Skeletal muscle satellite cell (primary cell): Measurements from ENCODE around the gene SPECC1.
"Not testable (repeated sequence)": the region's sequence is repeated elsewhere in the genome, so short reads cannot be mapped to it uniquely, and the experiment has no call there.

Experiments used
- H3K27me3 ChIP-seq: 2 replicates; pipeline ENCODE4 v1.7.0; 2013; ENCODE audit warnings: low read length; ENCODE audit not compliant: control insufficient read depth, insufficient read depth
- H3K36me3 ChIP-seq: 2 replicates; pipeline ENCODE4 v1.7.0; 2013; ENCODE audit warnings: mild to moderate bottlenecking, control low read depth, low read length; ENCODE audit not compliant: insufficient read depth
- H3K4me1 ChIP-seq: 2 replicates; pipeline ENCODE4 v1.7.0; 2013; ENCODE audit warnings: low read length; ENCODE audit not compliant: control insufficient read depth, insufficient read depth
- H3K4me2 ChIP-seq: 2 replicates; pipeline ENCODE4 v1.7.0; 2013; ENCODE audit warnings: mild to moderate bottlenecking, low read length
- H3K4me3 ChIP-seq: 2 replicates; pipeline ENCODE4 v1.7.0; 2013; ENCODE audit warnings: low read length
- H3K9ac ChIP-seq: 2 replicates; pipeline ENCODE4 v1.7.0; 2013; ENCODE audit warnings: mild to moderate bottlenecking, low read depth, low read length, moderate library complexity
- H3K9me3 ChIP-seq: replicated peaks from 2 replicates; pipeline ENCODE4 v1.7.0; 2013; ENCODE audit warnings: mild to moderate bottlenecking, control low read depth, low read length

Gene SPECC1

DNA sequence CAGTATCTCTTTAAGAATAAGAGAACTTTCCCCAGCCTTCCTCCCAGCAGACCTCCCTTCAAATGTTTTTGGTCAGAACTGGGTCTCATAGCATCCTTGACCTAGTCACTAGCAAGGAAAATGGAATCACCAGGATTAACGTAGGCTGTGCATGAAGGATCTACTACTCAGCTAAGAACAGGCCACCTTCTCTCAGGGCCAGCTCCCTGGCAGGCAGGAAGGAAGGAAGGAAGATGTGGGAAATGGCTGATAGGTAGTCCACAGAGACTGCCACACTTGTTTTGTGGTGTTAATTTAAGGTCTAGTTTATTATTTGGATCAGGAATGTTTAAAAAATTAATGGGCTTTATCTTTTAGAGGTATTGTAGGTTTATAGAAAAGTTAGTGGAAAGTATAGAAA is 136.4 kb downstream of the SPECC1 start:
- H3K9ac ChIP-seq: no peak overlapping the region
- no peak overlapping the region for H3K4me3 ChIP-seq
- H3K4me1 ChIP-seq: no peaks in the 10 kb centered on the region
- H3K9me3 ChIP-seq: no peaks in the 10 kb centered on the region
- no peak overlapping the region for H3K4me2 ChIP-seq
- H3K36me3 ChIP-seq: no peaks in the 10 kb centered on the region
- peaks cover 14% of the 10 kb centered on the region for H3K27me3 ChIP-seq

DNA sequence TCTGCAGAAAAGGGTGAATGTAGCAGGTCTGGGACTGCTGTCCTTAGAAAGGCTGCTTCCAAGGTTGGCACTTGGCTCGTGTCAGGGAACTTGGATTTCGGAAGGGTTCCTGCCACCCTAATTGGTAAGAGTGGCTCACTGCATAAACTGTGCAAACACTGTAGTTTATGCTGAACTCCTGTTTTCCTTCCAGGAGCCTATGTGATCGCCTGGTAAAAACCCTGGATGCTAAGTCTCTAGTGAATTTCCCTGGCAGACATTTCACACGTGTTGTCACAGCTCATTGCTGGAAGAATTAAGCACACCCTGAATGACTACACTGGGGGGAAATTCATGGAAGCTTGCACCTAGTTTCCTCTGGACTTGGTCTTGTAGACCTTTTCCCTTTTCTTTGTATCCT is 140.1 kb downstream of the SPECC1 start:
- Histone ChIP-seq H3K4me1 (no peaks in the 10 kb centered on the region), H3K27me3 (peaks cover 20% of the 10 kb centered on the region), H3K4me3 (no peak overlapping the region), H3K36me3 (no peaks in the 10 kb centered on the region), H3K4me2 (no peak overlapping the region), H3K9ac (no peak overlapping the region), H3K9me3 (no peaks in the 10 kb centered on the region)

DNA sequence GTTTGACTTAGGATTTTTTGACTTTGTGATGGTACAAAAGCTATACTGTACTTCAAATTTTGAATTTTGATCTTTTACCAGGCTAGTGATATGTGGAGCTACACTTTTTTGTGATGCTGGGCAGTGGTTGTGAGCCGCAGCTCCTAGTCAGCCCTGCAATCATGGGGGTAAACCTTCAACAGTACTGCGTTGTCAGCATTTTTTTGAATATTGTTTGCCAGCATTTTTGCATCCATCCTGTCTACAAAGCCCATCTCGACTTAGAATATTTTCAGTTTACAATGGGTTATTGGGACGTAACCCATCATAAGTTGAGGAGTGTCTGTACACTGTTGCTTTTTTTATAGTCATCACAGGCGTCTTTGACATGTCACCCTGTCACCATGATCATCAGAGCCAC is 142.0 kb downstream of the SPECC1 start:
- peaks cover 5% of the 10 kb centered on the region for H3K4me1 ChIP-seq
- no peak overlapping the region for H3K4me3 ChIP-seq
- H3K9ac ChIP-seq: no peak overlapping the region
- H3K4me2 ChIP-seq: no peak overlapping the region
- peaks cover 14% of the 10 kb centered on the region for H3K27me3 ChIP-seq
- no peaks in the 10 kb centered on the region for H3K36me3 ChIP-seq
- H3K9me3 ChIP-seq: no peaks in the 10 kb centered on the region

DNA sequence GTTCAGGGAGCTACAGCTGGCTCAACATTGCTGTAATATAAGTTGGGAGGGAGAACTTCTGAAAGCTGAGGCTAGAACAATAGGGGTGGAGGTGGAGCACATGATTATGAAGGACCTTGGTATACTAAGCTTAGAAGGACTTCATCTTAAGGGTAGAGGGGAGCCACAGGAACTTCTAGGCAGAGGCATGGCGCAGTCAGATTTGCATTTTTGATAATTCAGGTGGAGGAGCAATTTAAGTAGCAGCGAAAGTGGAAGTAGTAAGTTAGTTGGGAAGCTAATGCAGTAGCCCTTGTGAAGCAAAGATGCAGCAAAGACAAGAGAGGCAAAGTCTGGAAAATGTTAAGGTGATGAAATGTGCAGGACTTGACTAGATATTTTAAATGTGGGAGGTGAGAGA is 144.1 kb downstream of the SPECC1 start:
- peaks cover 14% of the 10 kb centered on the region for H3K27me3 ChIP-seq
- no peak overlapping the region for H3K9ac ChIP-seq
- H3K4me3 ChIP-seq: no peak overlapping the region
- no peaks in the 10 kb centered on the region for H3K9me3 ChIP-seq
- peaks cover 11% of the 10 kb centered on the region for H3K4me1 ChIP-seq
- H3K36me3 ChIP-seq: no peaks in the 10 kb centered on the region
- no peak overlapping the region for H3K4me2 ChIP-seq

DNA sequence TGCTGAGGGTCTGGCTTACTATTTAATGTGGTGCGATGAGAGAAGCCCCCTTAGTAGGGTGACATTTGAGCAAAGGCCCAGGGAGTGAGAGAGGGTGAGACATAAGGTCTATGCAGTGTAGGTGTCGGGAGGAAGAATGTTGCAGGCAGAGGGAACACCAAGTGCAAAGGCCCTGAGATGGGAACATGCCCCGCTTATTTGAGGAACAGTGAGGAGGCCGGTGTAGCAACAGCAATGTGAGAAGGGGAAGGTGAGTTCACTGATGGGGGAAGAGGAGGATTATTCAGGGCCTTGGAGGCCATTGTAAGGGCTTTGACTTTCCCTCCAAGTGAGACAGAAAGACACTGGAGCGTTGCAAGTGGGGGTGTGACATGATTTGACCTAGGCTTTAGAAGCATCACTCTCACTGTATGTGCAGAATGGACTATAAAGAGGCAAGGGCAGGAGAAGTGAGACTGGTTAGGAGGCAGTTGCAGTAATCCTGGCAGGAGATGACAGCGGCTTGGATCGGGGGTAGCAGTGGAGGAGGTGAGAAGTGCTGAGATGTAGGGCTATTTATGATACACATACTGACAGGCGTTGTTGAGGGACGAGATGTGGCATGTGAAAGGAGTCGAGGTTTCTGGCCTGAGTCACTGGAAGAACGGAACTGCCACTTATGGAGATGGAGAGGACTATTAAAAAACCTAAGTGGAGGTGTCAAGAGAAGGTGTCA is 145.3 kb downstream of the SPECC1 start:
- Histone ChIP-seq H3K4me2 (no peak overlapping the region), H3K4me3 (no peak overlapping the region), H3K4me1 (peaks cover 11% of the 10 kb centered on the region), H3K9me3 (no peaks in the 10 kb centered on the region), H3K36me3 (no peaks in the 10 kb centered on the region), H3K27me3 (peaks cover 9% of the 10 kb centered on the region), H3K9ac (no peak overlapping the region)

DNA sequence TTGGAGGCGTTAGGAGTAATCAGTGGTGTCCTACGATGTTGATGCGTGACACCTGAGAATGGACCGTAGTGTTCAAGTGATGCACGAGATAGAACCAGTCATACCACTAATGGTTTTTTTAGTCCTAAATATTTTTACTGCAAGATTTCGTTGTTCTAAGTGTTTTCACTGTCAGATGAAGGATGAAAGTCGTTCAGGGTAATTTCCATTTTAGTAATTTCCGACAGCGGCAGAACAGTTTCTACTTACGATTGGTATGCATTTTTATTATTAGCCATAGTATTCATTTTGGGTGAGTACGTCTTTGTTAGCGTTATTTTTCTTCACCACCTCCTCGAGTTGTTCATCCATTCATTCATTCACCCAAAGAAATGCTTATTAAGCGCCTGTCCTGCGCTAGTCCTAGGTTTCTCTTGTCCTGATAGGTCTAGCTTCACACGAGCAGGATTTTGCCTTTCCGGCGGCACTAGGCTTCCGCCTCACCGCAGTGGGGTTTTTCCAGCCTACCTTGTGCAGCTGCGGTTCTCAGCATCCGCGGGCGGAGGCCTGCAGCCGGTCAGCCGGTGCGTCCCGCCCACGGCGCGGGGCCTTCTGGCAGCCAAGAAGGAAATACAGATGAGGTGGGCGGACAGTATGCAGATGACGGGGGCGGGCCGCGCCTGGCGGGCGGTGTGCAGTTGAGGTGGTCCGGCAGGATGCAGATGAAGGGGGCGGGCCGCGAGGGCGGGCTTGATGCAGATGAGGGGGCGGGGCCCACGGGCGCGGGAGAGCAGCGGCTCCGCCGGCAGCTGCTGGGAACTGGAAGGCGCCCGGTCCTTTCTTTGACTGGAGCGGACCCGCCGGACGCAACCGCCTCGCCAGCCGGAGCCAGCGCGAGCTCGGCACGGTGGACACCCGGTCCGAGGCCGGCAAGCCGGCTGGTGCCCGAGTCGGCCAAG is 146.4 kb downstream of the SPECC1 start:
- Histone ChIP-seq H3K4me3 (peak overlapping the region; percentile 85), H3K27me3 (peaks cover 6% of the 10 kb centered on the region), H3K9me3 (no peaks in the 10 kb centered on the region), H3K36me3 (no peaks in the 10 kb centered on the region), H3K9ac (peak overlapping the region; percentile 83), H3K4me1 (peaks cover 11% of the 10 kb centered on the region), H3K4me2 (peak overlapping the region; percentile 99)

DNA sequence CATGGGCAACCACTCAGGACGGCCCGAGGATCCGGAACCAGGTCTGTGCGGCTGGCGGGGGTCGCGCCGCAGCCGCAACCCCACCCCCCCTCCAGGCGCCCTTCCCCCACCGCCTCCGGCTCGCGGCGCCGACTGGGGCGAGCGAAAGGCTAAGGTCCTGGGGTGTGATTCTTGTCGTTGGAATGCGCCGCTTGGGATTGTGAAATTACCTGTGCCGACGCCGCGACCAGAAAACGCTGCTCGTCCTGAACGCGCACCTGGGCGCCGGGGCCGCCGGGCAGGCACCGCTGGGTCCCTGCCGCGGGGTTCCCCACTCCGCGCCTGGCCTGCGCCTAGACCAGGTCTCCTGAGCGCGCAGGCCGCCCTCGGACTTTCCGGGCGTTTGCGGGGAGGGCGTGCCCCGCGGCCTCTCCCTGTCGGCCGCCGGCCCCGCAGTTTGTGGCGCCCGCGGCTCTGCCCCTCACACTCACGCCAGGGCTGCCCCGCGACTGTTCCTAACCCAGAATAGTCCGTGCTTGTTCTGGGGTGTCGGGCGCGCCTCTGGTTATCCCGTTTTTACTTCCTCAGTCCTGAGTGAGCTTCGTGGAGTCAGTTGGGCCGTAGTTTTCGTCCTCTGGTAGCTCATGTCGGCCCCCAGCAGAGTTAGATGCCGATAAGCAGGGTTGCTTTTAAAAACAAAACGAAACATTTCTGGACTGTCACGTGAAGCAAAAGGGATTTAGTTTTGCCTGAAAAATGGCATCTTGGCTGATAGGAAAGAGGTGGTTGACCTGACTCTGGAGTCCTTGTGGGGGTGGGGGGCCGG is 147.2 kb downstream of the SPECC1 start:
- H3K4me3 ChIP-seq: peak overlapping the region; percentile 85
- H3K36me3 ChIP-seq: no peaks in the 10 kb centered on the region
- H3K4me2 ChIP-seq: peak overlapping the region; percentile 99
- peak overlapping the region; percentile 83 for H3K9ac ChIP-seq
- peaks cover 11% of the 10 kb centered on the region for H3K4me1 ChIP-seq
- H3K9me3 ChIP-seq: no peaks in the 10 kb centered on the region
- peaks cover 2% of the 10 kb centered on the region for H3K27me3 ChIP-seq

DNA sequence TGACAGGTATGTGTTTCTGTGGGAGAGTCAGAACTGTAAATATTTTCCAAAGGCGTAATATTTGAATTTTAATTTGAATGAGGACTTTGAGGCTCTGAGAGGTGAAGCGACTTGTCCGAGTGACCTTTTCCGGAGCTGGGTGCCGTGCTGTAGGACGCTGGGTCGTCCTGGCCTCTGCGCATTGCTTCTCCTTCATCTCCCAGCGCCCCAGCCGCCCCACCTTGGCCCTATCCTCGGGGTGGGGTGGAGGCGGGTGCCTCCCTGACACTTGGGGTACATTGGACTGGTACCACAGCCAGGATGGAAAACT is 147.8 kb downstream of the SPECC1 start:
- Histone ChIP-seq H3K9me3 (no peaks in the 10 kb centered on the region), H3K27me3 (no peaks in the 10 kb centered on the region), H3K4me1 (peaks cover 11% of the 10 kb centered on the region), H3K4me3 (peak overlapping the region; percentile 85), H3K36me3 (no peaks in the 10 kb centered on the region), H3K4me2 (peak overlapping the region; percentile 99), H3K9ac (peak overlapping the region; percentile 83)

DNA sequence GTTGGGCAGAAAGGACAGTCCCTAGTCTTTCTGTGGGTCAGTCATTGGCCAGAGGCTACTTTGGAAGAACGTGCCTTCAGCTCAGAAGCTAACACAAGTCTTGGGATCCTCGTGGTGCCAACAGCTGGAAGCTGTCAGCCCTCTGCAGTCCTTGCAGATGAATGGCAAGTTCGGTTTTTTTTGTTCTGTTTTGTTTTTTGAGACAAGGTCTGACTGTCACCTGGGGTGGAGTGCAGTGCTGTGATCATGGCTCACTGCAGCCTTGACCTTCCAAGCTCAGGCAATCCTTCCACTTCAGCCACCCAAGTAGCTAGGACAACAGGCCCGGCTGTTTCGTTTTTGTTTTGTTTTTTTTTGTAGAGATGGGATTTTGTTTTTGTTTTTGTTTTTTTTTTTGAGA is 149.4 kb downstream of the SPECC1 start:
- no peak overlapping the region for H3K9ac ChIP-seq
- no peaks in the 10 kb centered on the region for H3K36me3 ChIP-seq
- no peaks in the 10 kb centered on the region for H3K9me3 ChIP-seq
- no peaks in the 10 kb centered on the region for H3K27me3 ChIP-seq
- H3K4me2 ChIP-seq: no peak overlapping the region
- H3K4me1 ChIP-seq: peaks cover 11% of the 10 kb centered on the region
- H3K4me3 ChIP-seq: no peak overlapping the region

DNA sequence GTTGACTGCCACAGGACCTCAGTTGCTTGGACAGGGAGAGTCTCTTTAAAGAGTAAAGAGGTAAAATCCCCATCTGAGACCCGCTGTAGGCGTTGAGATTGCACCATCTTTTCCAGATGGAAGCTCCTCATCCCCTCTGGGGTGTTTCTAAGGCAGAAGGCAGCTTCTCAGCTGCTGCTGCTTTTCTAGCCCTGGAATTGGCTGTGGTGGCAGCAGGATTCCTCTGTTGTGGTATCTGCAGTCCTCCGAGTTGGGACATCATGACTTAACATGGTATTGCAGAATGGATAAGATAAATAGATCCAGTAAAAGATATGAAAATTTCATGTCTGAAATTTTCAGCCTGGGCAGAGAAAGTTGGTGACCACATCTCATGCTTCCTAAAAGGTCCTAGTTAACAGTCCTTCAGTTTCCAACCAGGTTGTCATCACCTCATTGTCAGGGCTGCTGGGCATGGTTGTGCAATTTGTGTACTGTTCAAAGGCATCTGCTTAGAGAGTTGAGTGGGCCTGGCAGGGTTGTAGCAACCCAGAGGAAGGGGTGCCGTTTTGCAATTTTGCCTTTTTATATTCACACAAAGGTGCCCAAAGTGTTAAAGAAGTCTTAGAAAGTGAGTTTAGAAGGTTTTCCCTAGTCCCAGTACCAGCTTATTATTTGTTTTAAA is 150.4 kb downstream of the SPECC1 start:
- Histone ChIP-seq H3K9me3 (no peaks in the 10 kb centered on the region), H3K4me1 (peaks cover 11% of the 10 kb centered on the region), H3K9ac (no peak overlapping the region), H3K36me3 (no peaks in the 10 kb centered on the region), H3K4me2 (no peak overlapping the region), H3K27me3 (no peaks in the 10 kb centered on the region), H3K4me3 (no peak overlapping the region)

DNA sequence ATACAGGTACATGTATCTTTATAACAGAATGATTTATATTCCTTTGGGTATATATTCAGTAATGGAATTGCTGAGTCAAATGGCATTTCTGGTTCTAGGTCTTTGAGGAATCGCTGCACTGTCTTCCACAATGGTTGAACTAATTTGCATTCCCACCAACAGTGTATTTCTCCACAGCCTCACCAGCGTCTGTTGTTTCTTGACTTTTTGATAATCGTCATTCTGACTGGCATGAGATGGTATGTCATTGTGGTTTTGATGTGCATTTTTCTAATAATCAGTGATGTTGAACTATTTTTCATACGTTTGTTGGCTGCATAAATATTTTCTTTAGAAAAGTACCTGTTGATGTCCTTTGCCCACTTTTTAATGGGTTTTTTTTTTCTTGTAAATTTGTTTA is 156.4 kb downstream of the SPECC1 start:
- H3K9me3 ChIP-seq, H3K27me3 ChIP-seq, H3K36me3 ChIP-seq, H3K4me2 ChIP-seq, H3K4me3 ChIP-seq, H3K9ac ChIP-seq, H3K4me1 ChIP-seq: not testable (repeated sequence)
